ENCODE measurements around the gene KAT8. TPM values are rescaled to one million over a fixed set of nuclear protein-coding genes. Genes with fewer than 3 reads are reported as not detected.
A peak's percentile ranks its signal among the peaks of the same experiment; 100 is the strongest.

Gene KAT8
- total and polyA plus RNA-seq, 2 of the 13 experiments (the other 11 are each of a cell fraction or from before 2014, with no cell fraction given), result 79.0 to 84.2 TPM

DNA sequence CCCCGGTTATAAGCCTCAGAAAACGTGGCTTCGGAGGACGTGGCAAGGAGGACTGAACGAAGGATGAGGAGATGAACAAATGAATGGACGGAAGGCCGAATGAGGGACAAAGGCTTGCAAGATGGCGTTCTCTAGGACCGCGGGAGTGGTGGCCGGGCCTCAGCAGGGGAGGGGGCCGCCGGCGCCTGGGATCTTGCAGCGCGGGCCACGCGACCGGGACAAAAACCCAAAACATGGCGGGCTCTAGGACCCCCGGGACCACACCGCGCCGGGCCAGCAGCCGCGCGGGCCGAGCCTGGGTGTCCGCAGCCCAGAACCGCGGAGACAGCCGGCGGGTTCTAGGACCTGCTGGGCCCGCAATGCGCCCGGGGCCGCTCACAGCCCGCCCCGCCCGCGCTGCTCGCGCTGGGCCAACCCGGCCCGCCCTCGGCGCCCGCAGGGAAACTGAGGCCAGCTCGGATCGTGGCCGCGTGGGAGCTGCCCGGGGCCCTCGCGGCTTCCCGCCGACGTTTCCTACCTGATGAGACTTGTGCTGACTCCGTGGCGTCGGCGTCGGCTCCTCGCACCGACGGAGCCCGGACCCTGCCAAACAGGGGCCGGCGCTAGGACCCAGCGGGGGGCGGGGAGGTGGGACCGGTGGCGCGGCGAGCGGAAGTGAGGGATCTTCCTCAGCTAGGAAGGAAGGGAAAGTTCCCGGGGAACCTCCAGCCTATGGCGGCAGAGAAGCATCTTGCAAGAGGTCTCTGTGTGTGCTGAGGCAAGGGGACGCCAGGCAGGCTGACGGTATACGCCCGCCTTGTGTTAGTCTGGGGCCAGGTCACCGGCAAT, 44.1 kb upstream of the KAT8 start (continued):
- TF ChIP-seq ZNF260 (CRISPR knock-in tag; IDR thresholded peaks at IDR 0.05; ENCODE audit: borderline replicate concordance, low read depth) (no peak), CENPX (CRISPR knock-in tag; IDR thresholded peaks at IDR 0.05) (no peak), ZNF30 (CRISPR knock-in tag; IDR thresholded peaks at IDR 0.05) (no peak), ZMYM2 (CRISPR knock-in tag; IDR thresholded peaks at IDR 0.05) (no peak), BHLHE40 (IDR thresholded peaks at IDR 0.05; ENCODE audit: low read length) (peak; percentile 25; the same call in 1 of the 2 replicates), ARID2 (CRISPR knock-in tag; IDR thresholded peaks at IDR 0.05; ENCODE audit: borderline replicate concordance) (no peak), SKI (IDR thresholded peaks at IDR 0.05; ENCODE audit: partially characterized antibody) (peak; percentile 40), ZNF235 (CRISPR knock-in tag; IDR thresholded peaks at IDR 0.05; ENCODE audit: borderline replicate concordance) (peak; percentile 59; the same call in 1 of the 2 replicates), ZBTB7B (CRISPR knock-in tag; IDR thresholded peaks at IDR 0.05) (peak; percentile 89), NFRKB (IDR thresholded peaks at IDR 0.05) (no peak), YEATS2 (CRISPR knock-in tag; IDR thresholded peaks at IDR 0.05; ENCODE audit: borderline replicate concordance) (peak; percentile 18; the same call in 1 of the 2 replicates), PAF1 (CRISPR knock-in tag; IDR thresholded peaks at IDR 0.05) (no peak), ZNF569 (CRISPR knock-in tag; IDR thresholded peaks at IDR 0.05; ENCODE audit: borderline replicate concordance) (no peak), ZNF367 (CRISPR knock-in tag; IDR thresholded peaks at IDR 0.05; ENCODE audit: borderline replicate concordance) (peak; percentile 72; the same call in 1 of the 2 replicates), FOSL2 (CRISPR knock-in tag; IDR thresholded peaks at IDR 0.05) (no peak), RAD21 (CRISPR knock-in tag; IDR thresholded peaks at IDR 0.05) (peak; percentile 71), ZNF672 (CRISPR knock-in tag; IDR thresholded peaks at IDR 0.05) (no peak), KAT2B (IDR thresholded peaks at IDR 0.05; ENCODE audit: borderline replicate concordance, low read depth, low read length) (no peak), ZNF557 (CRISPR knock-in tag; IDR thresholded peaks at IDR 0.05) (no peak), PHF5A (CRISPR knock-in tag; IDR thresholded peaks at IDR 0.05; ENCODE audit: low read depth, unreplicated experiment) (no peak)
- TF ChIP-seq, protein P1, sequence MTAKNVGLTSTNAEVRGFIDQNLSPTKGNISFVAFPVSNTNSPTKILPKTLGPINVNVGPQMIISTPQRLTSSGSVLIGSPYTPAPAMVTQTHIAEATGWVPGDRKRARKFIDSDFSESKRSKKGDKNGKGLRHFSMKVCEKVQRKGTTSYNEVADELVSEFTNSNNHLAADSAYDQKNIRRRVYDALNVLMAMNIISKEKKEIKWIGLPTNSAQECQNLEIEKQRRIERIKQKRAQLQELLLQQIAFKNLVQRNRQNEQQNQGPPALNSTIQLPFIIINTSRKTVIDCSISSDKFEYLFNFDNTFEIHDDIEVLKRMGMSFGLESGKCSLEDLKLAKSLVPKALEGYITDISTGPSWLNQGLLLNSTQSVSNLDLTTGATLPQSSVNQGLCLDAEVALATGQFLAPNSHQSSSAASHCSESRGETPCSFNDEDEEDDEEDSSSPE (CRISPR knock-in tag; IDR thresholded peaks at IDR 0.05), result peak; percentile 74
- TF ChIP-seq, protein P2, sequence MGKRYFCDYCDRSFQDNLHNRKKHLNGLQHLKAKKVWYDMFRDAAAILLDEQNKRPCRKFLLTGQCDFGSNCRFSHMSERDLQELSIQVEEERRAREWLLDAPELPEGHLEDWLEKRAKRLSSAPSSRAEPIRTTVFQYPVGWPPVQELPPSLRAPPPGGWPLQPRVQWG (CRISPR knock-in tag; IDR thresholded peaks at IDR 0.05; ENCODE audit: borderline replicate concordance, low read depth), result no peak
- TF ChIP-seq, protein P3, sequence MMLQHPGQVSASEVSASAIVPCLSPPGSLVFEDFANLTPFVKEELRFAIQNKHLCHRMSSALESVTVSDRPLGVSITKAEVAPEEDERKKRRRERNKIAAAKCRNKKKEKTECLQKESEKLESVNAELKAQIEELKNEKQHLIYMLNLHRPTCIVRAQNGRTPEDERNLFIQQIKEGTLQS (CRISPR knock-in tag; IDR thresholded peaks at IDR 0.05), result no peak
- TF ChIP-seq, protein P4, sequence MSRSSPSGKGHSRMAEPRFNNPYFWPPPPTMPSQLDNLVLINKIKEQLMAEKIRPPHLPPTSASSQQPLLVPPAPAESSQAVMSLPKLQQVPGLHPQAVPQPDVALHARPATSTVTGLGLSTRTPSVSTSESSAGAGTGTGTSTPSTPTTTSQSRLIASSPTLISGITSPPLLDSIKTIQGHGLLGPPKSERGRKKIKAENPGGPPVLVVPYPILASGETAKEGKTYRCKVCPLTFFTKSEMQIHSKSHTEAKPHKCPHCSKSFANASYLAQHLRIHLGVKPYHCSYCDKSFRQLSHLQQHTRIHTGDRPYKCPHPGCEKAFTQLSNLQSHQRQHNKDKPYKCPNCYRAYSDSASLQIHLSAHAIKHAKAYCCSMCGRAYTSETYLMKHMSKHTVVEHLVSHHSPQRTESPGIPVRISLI (CRISPR knock-in tag; IDR thresholded peaks at IDR 0.05; ENCODE audit: borderline replicate concordance), result no peak
- TF ChIP-seq, protein P5, sequence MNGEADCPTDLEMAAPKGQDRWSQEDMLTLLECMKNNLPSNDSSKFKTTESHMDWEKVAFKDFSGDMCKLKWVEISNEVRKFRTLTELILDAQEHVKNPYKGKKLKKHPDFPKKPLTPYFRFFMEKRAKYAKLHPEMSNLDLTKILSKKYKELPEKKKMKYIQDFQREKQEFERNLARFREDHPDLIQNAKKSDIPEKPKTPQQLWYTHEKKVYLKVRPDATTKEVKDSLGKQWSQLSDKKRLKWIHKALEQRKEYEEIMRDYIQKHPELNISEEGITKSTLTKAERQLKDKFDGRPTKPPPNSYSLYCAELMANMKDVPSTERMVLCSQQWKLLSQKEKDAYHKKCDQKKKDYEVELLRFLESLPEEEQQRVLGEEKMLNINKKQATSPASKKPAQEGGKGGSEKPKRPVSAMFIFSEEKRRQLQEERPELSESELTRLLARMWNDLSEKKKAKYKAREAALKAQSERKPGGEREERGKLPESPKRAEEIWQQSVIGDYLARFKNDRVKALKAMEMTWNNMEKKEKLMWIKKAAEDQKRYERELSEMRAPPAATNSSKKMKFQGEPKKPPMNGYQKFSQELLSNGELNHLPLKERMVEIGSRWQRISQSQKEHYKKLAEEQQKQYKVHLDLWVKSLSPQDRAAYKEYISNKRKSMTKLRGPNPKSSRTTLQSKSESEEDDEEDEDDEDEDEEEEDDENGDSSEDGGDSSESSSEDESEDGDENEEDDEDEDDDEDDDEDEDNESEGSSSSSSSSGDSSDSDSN (CRISPR knock-in tag; IDR thresholded peaks at IDR 0.05), result no peak; the same call in 1 of the 2 replicates

Measured in HepG2 (cell line).